ENCODE data around the gene DPEP2NB. TPM values are rescaled to one million over a fixed set of nuclear protein-coding genes. Genes with fewer than 3 reads are reported as not detected.

The DPEP2NB gene
- total and polyA plus RNA-seq, 3 donors from 2014 or later, result 2.4 to 4.1 (median 3.2) TPM

DNA sequence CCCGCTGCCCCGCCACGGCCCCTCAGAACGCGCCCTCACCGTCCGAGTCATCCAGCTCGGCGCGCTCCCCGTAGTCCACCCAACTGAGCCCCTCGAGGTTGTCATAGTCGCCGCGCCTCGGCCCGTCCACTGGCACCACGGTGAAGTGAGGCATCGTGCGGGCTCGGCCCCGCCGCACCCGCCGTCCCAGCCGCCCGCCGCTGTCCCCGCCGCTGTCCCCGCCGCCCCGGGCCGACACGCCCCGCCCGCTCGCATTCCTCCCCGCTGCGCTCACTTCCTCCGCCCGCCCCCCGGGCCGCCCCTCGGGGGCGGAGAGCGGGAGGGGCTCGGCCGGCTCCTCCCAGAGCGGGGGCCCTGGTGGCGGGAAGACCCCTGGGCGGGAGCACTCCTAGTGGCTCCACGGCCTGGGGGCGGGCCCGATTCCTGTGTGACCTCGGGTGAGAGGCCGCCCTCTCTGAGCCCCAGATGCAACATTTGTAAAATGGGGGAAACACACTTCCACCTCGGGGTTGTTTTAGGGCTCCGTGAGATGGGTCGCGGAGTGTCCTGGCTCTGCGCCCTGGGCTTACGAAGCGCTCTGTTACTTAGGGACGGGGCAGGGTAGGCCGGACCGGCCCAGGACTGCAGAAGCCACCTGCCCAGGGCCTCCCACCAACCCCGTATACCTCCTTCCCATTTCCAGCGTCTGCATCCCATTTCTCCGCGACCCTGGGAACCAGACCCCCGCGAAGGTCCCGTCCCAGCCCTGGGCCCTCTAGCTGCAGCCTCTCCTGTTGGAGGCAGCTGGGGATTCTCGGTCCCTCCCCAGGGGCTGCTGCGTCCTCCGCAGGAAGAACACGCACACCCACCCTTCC lies 47.1 kb downstream of the DPEP2NB start, which contains the start of gene SLC12A4:
Gene SLC12A4, minus strand, starts transcription at position 238 of the 854 bp plus-strand sequence. Its CDS starts 84 bp downstream, at position 154.
- no peaks in the 10 kb centered on the region for H3K36me3 ChIP-seq (ENCODE audit: low read depth, missing control alignments)
- intact Hi-C loops (cut with DNase I; ENCODE audit: low total_unique reads), result no loop called here
- peak; percentile 84 for DNase-seq
- no peaks in the 10 kb centered on the region for H3K9me3 ChIP-seq
- peak within 1 kb of the TSS; percentile 82 to 89 for H3K4me3 ChIP-seq
- WGBS, 2 donors, result 0 to 1% methylated on average over 13 to 53 of the region's 78 CpGs
- H3K27ac ChIP-seq, result peak within 1 kb of the TSS; percentile 85 to 94
- H3K4me1 ChIP-seq, result peaks cover 20% of the 10 kb centered on the region
- H3K27me3 ChIP-seq, result no peaks in the 10 kb centered on the region
- TF ChIP-seq, protein P1, sequence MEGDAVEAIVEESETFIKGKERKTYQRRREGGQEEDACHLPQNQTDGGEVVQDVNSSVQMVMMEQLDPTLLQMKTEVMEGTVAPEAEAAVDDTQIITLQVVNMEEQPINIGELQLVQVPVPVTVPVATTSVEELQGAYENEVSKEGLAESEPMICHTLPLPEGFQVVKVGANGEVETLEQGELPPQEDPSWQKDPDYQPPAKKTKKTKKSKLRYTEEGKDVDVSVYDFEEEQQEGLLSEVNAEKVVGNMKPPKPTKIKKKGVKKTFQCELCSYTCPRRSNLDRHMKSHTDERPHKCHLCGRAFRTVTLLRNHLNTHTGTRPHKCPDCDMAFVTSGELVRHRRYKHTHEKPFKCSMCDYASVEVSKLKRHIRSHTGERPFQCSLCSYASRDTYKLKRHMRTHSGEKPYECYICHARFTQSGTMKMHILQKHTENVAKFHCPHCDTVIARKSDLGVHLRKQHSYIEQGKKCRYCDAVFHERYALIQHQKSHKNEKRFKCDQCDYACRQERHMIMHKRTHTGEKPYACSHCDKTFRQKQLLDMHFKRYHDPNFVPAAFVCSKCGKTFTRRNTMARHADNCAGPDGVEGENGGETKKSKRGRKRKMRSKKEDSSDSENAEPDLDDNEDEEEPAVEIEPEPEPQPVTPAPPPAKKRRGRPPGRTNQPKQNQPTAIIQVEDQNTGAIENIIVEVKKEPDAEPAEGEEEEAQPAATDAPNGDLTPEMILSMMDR (IDR thresholded peaks at IDR 0.05), result no peak
- peak; percentile 56 for TF ChIP-seq POLR2A (IDR thresholded peaks at IDR 0.05)

DNA sequence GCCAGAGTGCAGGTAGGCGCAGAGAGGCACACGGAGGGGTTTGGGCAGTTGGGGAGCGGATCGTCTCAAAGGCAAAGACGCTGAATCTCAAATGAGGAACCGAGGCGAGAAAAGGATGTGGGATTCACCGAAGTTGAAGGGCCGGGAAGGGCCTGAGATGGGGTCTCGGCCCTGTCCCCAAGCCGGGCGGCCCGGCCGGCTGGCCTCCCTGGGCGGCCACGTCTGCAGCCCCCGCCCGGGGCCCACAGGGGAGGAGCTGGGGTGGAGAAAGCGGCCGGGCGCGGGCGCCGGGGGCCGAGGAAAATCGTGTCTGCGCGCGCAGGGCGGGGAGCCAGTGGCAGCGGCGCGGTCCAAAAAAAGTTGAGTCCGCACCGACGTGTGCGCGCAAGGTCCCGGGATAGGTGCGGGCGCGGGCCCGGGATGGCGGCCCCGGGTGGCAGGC lies 47.7 kb downstream of the DPEP2NB start:
- intact Hi-C loops (cut with DNase I; ENCODE audit: low total_unique reads), result no loop called here
- TF ChIP-seq, protein P1 (IDR thresholded peaks at IDR 0.05), result no peak
- TF ChIP-seq POLR2A (IDR thresholded peaks at IDR 0.05), result no peak
- peak overlapping the region; percentile 85 to 94 for H3K27ac ChIP-seq
- H3K36me3 ChIP-seq (ENCODE audit: low read depth, missing control alignments), result no peaks in the 10 kb centered on the region
- H3K4me1 ChIP-seq, result peaks cover 23% of the 10 kb centered on the region
- 1% methylated on average over 30 of the region's 45 CpGs; no CpG with 5 or more reads in 1 of the 2 donors for WGBS, 2 donors
- peak overlapping the region; percentile 82 to 89 for H3K4me3 ChIP-seq
- H3K9me3 ChIP-seq, result no peaks in the 10 kb centered on the region
- H3K27me3 ChIP-seq, result no peaks in the 10 kb centered on the region
- DNase-seq, result no peak

DNA sequence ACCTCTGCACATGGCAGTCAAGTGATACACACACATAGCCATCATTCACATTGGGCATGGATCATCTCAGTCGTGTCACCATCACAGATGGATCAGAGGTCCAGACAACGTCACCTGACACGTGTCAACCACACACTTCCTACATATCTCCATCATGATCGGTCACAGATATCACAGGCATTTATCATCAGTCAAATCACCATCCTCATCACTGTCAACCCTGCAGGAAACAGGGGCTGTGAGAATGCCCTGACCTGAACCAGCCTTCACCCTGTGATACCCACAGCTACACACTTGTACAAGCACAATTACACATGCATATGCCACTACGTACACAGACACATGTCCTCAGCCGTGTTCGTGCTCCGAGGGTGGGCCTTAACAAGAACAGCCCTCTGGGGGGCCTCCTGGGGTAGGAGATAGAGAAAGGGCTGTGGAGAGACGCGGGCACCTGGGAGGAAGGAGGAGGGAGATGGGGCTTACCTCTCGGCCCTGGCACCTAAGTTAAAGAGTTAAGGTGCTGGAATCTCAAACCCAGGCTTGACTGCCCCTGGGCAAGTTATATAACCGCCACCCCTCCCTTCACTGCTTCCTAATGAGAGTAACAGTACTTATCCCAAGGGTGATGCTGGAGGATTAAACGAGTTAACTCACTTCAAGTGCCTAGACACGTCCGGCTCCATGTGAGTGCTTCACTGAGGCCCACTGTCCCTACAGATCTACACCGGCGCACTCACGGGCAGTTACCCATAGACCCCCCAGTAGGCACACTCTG lies 48.3 kb downstream of the DPEP2NB start:
- no peak for DNase-seq
- peak overlapping the region; percentile 85 to 94 for H3K27ac ChIP-seq
- H3K4me1 ChIP-seq, result peaks cover 23% of the 10 kb centered on the region
- H3K9me3 ChIP-seq, result no peaks in the 10 kb centered on the region
- no peaks in the 10 kb centered on the region for H3K36me3 ChIP-seq (ENCODE audit: low read depth, missing control alignments)
- no peaks in the 10 kb centered on the region for H3K27me3 ChIP-seq
- peak overlapping the region; percentile 82 to 89 for H3K4me3 ChIP-seq
- TF ChIP-seq, protein P1 (IDR thresholded peaks at IDR 0.05), result no peak
- TF ChIP-seq POLR2A (IDR thresholded peaks at IDR 0.05), result no peak
- 11 to 18% methylated on average over 11 to 18 of the region's 18 CpGs for WGBS, 2 donors
- intact Hi-C loops (cut with DNase I; ENCODE audit: low total_unique reads), result no loop called here

DNA sequence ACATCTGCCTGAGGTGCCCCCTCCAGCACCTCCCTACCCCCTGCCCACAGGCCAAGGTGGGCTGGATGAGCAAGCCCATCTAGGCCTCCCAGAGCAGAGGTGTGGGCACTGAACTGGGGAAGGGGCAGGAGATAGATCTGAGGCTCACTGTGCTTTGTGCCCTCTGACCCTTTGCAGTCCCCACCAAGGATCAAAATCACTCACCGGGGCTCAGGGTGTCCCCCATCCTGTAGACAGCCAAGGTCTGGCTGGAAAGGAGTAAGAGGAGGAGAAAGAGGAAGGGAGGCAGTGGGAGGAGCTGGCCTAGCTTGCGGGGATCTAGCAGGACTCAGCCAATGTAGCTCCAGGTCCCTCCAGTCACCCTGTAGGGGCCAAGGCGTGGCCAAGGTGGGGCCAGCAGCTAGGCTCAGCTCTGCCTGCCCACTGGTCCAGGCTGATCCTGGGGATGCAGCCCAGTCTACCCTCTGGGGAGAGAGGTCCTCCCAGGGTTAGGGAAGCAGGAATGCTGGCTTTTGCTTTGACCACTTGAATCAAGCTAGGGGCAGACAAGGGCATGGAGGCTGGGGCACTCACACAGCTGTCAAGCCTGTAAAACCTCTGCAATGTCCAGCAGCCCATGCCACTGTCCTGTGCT lies 49.0 kb downstream of the DPEP2NB start:
- TF ChIP-seq, protein P1 (IDR thresholded peaks at IDR 0.05), result no peak
- TF ChIP-seq POLR2A (IDR thresholded peaks at IDR 0.05), result no peak
- DNase-seq, result peak; percentile 58
- Histone ChIP-seq H3K4me3 (peak overlapping the region; percentile 82 to 89), H3K27ac (peak overlapping the region; percentile 47 to 94), H3K36me3 (ENCODE audit: low read depth, missing control alignments) (no peaks in the 10 kb centered on the region), H3K27me3 (no peaks in the 10 kb centered on the region), H3K9me3 (no peaks in the 10 kb centered on the region), H3K4me1 (peaks cover 23% of the 10 kb centered on the region)
- 47 to 48% methylated on average over 2 to 3 of the region's 3 CpGs for WGBS, 2 donors
- intact Hi-C loops (cut with DNase I; ENCODE audit: low total_unique reads), result no loop called here
